GM10847 (cell line): ENCODE data around the gene CDKN1A.
A peak's percentile ranks its signal among the peaks of the same experiment; 100 is the strongest.

Source experiments
- POLR2A ChIP-seq: IDR thresholded peaks from 2 replicates; pipeline ENCODE4 v1.6.1; 2011; ENCODE audit not compliant: insufficient read length; ENCODE audit errors: extremely low read depth

Gene CDKN1A

DNA sequence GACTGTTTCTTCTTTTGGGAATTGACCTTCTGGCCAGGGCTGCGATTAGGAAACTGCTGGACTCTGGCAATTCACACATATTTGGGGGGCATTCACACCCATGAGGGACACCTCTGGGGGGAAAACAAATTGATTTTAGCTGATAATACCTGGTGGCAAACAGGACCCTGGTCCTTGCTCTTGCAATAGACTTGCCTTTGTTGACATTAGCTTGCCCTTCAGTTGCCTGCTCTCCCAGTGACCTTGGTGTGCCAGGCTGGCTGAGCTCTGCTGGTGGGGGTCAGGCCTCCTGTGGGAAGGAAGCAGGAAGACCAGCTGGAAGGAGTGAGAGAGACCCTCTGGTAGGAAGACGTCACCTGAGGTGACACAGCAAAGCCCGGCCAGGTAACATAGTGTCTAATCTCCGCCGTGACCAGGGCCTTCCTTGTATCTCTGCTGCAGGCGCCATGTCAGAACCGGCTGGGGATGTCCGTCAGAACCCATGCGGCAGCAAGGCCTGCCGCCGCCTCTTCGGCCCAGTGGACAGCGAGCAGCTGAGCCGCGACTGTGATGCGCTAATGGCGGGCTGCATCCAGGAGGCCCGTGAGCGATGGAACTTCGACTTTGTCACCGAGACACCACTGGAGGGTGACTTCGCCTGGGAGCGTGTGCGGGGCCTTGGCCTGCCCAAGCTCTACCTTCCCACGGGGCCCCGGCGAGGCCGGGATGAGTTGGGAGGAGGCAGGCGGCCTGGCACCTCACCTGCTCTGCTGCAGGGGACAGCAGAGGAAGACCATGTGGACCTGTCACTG is 5.3 kb downstream of the CDKN1A start:
- no peak for TF ChIP-seq POLR2A

DNA sequence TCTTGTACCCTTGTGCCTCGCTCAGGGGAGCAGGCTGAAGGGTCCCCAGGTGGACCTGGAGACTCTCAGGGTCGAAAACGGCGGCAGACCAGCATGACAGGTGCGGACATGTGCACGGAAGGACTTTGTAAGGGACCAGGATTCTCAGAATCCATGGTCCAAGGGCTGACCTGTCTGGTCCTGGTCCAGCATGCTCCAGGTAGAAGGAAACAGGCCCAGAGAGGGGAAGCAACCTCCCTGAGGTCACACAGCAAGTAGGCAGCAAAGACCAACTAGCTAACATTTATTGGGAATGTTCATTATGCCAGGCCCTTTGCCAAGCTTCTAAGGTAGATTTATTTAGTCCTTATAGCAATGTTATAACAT is 5.9 kb downstream of the CDKN1A start:
- no peak for TF ChIP-seq POLR2A

DNA sequence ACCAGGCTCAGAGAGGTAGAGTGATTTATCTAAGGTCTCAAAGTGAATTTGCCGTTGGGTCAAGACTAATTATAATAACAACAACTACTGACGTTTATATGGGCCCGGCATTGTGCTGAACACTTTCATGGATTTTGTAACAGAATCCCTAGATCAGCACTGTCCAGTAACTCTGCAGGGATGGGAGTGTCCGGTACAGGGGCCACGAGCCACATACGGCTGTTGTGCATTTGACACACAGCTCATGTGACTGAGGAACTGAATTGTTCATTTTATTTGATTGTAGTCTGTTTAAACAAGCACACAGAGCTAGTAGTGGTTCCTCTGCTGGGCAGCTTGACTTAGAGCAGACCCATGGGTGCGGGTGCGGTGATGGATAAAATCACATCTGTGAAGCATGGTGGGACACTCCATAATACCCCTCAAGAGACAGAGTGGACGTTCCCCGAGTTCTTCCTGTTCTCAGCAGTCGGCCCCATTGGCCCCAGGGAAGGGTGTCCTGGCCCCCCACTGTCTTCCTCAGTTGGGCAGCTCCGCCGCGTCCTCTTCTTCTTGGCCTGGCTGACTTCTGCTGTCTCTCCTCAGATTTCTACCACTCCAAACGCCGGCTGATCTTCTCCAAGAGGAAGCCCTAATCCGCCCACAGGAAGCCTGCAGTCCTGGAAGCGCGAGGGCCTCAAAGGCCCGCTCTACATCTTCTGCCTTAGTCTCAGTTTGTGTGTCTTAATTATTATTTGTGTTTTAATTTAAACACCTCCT is 6.8 kb downstream of the CDKN1A start:
- no peak for TF ChIP-seq POLR2A

DNA sequence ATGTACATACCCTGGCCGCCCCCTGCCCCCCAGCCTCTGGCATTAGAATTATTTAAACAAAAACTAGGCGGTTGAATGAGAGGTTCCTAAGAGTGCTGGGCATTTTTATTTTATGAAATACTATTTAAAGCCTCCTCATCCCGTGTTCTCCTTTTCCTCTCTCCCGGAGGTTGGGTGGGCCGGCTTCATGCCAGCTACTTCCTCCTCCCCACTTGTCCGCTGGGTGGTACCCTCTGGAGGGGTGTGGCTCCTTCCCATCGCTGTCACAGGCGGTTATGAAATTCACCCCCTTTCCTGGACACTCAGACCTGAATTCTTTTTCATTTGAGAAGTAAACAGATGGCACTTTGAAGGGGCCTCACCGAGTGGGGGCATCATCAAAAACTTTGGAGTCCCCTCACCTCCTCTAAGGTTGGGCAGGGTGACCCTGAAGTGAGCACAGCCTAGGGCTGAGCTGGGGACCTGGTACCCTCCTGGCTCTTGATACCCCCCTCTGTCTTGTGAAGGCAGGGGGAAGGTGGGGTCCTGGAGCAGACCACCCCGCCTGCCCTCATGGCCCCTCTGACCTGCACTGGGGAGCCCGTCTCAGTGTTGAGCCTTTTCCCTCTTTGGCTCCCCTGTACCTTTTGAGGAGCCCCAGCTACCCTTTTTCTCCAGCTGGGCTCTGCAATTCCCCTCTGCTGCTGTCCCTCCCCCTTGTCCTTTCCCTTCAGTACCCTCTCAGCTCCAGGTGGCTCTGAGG is 7.6 kb downstream of the CDKN1A start:
- no peak for TF ChIP-seq POLR2A

DNA sequence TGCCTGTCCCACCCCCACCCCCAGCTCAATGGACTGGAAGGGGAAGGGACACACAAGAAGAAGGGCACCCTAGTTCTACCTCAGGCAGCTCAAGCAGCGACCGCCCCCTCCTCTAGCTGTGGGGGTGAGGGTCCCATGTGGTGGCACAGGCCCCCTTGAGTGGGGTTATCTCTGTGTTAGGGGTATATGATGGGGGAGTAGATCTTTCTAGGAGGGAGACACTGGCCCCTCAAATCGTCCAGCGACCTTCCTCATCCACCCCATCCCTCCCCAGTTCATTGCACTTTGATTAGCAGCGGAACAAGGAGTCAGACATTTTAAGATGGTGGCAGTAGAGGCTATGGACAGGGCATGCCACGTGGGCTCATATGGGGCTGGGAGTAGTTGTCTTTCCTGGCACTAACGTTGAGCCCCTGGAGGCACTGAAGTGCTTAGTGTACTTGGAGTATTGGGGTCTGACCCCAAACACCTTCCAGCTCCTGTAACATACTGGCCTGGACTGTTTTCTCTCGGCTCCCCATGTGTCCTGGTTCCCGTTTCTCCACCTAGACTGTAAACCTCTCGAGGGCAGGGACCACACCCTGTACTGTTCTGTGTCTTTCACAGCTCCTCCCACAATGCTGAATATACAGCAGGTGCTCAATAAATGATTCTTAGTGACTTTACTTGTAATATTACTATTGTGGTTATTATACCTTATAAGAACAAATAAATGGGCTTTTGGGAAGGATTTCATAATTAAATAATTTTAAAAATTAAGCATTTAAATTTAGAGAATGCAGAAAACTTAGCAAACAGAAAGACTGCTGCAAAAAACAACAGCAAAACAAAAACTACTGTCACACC is 8.4 kb downstream of the CDKN1A start:
- TF ChIP-seq POLR2A: peak; percentile 8

DNA sequence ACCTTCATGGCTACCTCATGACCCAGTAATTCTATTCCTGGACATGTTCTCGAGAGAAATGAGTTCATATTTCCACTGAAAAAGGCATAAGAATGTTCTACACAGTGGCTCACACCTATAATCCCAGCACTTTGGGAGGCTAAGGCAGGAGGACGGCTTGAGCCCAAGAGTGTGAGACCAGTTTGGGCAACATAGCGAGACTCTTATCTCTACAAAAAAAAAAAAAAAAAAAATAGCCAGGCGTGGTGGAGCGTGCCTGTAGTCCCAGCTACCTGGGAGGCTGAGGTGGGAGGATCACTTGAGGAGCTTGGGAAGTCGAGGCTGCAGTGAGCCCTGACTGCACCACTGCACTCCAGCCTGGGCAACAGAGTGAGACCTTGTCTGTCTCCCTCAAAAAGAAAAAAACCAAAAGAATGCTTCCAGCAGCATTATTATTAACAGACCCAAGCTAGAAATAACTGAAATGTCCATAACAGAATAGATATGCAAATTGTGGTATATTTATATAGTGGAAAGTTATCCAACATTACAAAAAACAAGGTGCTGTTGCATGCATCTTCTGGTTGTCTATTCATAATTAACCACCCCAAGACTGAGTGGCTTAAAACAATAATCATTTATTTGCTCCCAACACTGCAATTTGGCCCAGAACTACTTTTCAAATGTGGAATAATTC is 9.7 kb downstream of the CDKN1A start:
- peak; percentile 5 for TF ChIP-seq POLR2A

DNA sequence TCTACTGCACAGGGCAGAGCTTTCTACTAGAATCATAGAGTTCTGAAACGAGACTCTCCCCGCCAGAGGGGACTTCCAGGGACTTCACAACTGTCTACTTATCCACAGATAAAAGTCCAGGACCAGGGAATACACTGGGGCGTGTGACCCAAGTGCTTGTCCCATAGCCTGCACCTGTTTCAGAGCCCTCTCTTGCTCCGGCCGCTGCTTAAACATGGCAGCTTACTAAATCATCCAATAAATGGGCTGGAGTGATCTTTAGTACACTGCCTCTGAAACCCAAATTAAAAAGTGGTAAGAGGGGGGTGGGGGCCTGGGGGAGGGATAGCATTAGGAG is 10.2 kb downstream of the CDKN1A start:
- no peak for TF ChIP-seq POLR2A

DNA sequence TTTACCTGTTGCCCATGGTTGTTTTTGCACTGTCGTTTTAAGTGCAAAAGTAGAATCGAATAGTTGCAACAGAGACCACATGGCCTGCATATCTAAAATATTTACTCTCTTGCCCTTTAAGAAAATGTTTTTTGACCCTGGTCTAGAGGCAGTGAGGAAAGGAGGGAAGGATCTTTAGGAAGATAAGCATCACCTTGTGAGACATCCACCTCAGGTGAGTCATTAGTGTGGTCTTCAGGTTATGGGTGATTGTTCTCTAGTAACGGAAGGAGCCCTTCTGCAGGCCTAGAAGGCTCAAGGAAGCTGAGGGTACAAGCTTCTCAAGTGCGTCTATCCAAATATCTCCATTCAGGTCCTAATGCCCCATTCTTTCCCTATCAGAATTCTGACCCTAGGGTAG is 12.5 kb downstream of the CDKN1A start:
- no peak for TF ChIP-seq POLR2A

DNA sequence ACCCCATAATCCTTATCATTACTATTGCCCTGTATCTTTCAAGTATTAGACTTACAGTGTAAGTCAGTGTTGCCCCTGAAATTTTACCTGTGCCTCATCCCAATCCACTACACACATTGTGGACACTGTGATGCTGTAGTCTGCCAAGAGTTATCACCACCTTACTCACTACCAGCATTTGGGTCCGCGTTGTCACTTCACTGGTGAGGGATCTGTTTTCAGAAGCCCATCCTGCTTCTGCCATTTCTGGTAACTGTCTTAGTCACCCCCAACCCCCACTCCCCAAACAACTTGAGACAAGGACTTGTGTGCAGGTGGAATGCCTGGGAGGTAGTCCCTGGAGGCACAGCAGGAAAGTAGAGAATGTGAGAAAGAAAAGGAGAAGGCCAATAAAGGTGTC is 13.1 kb downstream of the CDKN1A start:
- no peak for TF ChIP-seq POLR2A

DNA sequence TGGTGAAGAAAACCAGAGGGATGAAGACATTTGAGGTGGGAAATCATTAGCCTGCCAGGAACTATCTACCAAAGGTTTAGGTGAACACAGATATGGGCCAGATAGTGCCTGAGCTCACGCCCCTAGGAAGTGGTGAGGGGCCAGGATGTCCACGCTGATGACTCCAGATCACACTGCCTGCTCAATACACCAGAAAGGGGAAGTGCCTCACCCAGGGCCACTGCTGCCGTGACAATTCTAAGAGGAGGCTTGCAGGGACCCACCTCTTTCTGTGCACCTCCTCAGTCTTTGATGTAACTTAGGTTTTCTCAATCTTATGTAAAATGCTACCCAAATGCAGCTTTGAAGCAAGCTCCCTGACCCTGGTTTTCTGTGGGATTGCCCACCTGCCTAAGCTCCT is 13.7 kb downstream of the CDKN1A start:
- TF ChIP-seq POLR2A: no peak

DNA sequence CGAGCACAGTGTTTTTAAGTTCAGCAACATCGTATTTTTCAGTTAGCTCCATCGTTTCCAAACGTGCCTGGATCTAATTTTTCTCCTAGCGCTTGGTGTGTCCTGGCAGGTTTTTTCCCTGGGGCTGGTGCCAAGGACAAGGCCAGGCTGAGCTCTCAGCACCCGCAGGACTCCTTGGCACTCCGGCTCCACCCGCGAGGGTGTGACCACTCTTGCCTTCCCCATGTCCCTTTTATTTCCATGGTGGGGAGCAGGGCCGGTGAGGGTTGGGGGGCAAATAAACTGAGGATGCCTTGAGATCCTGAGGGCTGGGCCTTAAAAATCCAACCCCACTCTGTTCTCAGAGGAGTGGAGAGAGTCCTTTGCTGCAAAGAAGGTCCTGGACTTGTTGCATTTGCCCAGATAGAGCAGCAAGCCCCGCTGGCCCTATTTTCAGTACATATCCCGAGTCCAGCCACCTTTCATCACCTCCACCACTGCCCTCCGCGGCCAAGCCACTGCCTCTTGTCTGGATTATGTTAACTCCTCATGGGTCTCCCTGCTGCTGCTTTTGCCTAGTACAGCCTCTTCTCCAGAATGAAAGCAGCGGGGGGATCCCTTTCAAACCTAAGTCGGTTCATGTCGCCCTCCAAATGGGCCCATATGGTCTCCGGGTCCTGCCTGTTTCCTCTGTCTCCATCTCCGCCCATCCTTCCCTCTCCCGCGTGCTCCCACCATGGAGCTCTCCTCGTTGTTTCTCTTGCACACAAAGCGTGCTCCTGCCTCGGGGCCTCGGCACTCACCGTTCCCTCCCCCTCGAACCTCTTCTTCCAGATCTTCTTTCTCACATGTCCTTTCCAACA is 14.6 kb downstream of the CDKN1A start:
- TF ChIP-seq POLR2A: no peak

DNA sequence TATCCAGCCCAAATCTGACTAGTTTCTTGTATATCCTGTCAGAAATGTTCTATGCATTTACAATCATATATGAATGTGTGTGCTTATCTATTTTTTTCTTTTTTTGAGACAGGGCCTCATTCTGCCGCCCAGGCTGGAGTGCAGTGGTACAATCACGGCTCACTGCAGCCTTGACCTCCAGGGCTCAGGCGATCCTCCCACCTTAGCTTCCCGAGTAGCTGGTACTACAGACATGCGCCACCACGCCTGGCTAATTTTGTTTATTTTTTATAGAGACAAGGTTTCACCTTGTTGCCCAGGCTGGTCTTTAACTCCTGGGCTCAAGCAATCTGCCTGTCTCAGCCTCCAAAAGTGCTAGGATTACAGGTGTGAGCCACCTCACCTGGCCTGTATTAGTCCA is 16.1 kb downstream of the CDKN1A start:
- no peak for TF ChIP-seq POLR2A

DNA sequence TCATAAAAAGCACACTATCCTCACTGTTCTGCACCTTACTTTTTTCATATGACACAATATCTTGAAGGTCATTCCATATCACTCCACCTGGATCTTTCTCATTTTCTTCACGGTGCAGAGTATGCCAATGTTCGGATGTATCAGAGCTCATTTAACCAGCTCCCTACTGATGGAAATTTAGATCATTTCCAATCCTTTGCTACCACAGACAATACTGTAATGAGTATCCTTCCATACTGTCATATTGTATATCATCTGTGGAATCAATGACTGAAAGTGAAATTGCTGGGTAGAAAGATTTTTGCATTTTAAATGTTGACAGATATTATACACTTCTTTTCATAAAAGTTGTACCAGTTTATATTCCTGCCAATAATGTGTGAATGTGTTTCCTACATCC is 16.9 kb downstream of the CDKN1A start:
- no peak for TF ChIP-seq POLR2A

DNA sequence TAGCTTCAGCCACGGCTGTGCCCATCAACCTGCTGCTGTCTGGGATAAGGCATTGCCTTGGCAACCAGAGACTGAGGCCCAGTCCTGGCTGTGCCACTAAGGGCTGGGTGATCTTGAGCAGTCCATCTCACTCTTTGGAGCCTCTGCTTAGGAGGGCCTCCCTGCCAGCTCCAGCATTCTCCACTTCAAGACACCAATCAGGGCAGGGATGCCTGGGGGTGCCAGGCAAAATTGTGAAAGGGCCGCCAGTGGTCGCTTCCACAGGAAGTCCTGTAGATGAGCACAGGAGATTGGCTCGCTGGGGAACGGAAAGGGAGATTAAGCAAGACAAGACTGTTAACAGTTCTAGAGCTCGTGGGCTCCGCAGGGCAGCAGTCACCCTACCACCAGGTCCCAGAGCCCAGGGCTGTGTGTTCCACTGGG is 19.0 kb downstream of the CDKN1A start, which contains the start of gene RAB44:
TSS of gene RAB44 (plus strand) at position 346 of the 423 bp plus-strand sequence. CDS start 6,410 bp downstream, outside the sequence.
- no peak for TF ChIP-seq POLR2A
